Endodermal cell (in vitro differentiated cells): ENCODE measurements around the gene HTATIP2. TPM values are rescaled to one million over a fixed set of nuclear protein-coding genes. Genes with fewer than 3 reads are reported as not detected.

Experiments
- DNase-seq: peaks from one replicate; pipeline ENCODE4 v3.0.0-alpha.2; 2017
- H3K27ac ChIP-seq: 2 replicates; pipeline ENCODE4 v1.5.1; 2013; ENCODE audit warnings: mild to moderate bottlenecking, low read depth, low read length, moderate library complexity
- H3K27me3 ChIP-seq: 2 replicates; pipeline ENCODE4 v1.6.1; 2013; ENCODE audit warnings: mild to moderate bottlenecking, low read length, moderate library complexity; ENCODE audit not compliant: insufficient read depth, control insufficient read depth, poor library complexity, severe bottlenecking
- H3K36me3 ChIP-seq: 2 replicates; pipeline ENCODE4 v1.7.0; 2013; ENCODE audit warnings: mild to moderate bottlenecking, low read length, moderate library complexity; ENCODE audit not compliant: control insufficient read depth, insufficient read depth
- H3K4me1 ChIP-seq: one replicate; pipeline ENCODE4 v1.7.0; 2013; ENCODE audit warnings: low read length; ENCODE audit not compliant: control insufficient read depth, insufficient read depth
- H3K4me3 ChIP-seq: 2 replicates; pipeline ENCODE4 v1.5.1; 2013; ENCODE audit warnings: mild to moderate bottlenecking, low read length, moderate library complexity
- H3K9ac ChIP-seq: 2 replicates; pipeline ENCODE4 v1.6.1; 2013; ENCODE audit warnings: mild to moderate bottlenecking, low read length, moderate library complexity; ENCODE audit not compliant: poor library complexity, severe bottlenecking; ENCODE audit errors: extremely low read depth
- H3K9me3 ChIP-seq: 2 replicates; pipeline ENCODE4 v1.6.1; 2013; ENCODE audit warnings: mild to moderate bottlenecking, low read length, moderate library complexity; ENCODE audit not compliant: control insufficient read depth
- H3K27ac Mint-ChIP-seq: 2 replicates; pipeline ENCODE4 v1.8.0; 2020; ENCODE audit warnings: mixed read lengths
- H3K27me3 Mint-ChIP-seq: 2 replicates; pipeline ENCODE4 v1.8.0; 2021; ENCODE audit warnings: mild to moderate bottlenecking, mixed read lengths; ENCODE audit not compliant: insufficient read depth
- H3K36me3 Mint-ChIP-seq: 2 replicates; pipeline ENCODE4 v1.8.0; 2020; ENCODE audit warnings: low read depth, mixed read lengths
- H3K4me1 Mint-ChIP-seq: 2 replicates; pipeline ENCODE4 v1.8.0; 2020; ENCODE audit warnings: mixed read lengths
- H3K4me3 Mint-ChIP-seq: 2 replicates; pipeline ENCODE4 v1.8.0; 2020; ENCODE audit warnings: mild to moderate bottlenecking, moderate library complexity, mixed read lengths
- H3K9me3 Mint-ChIP-seq: 2 replicates; pipeline ENCODE4 v1.8.0; 2020; ENCODE audit warnings: mild to moderate bottlenecking, mixed read lengths
- CTCF ChIP-seq: fragments of 200-600 bp; sonication (generic); conservative IDR thresholded peaks from 2 replicates; pipeline ENCODE4 v1.5.0; 2021; ENCODE audit warnings: antibody characterized with exemption, mild to moderate bottlenecking
- WGBS, 2 experiments: methylation state at CpG; one replicate each; pipeline versions ENCODE4 v1.1.5 to v1.1.7; 2013; ENCODE audit warnings: missing lambda C conversion rate in 2 of 2, mixed read lengths in 1 of 2; ENCODE audit not compliant: insufficient coverage in 1 of 2, insufficient read length in 1 of 2; 5-methylcytosine and 5-hydroxymethylcytosine counted together
- total RNA-seq, 2 donors: library from RNA; stranded (reverse); fragmentation: NEBNext Ultra II Directional in 1 of 2; extraction: Animal tissue kit (Norgen Biotek cat#: 25700) in 1 of 2; gene quantifications; 2 replicates in 1 of 2; 3 replicates in 1 of 2; pipeline ENCODE4 v1.2.1, GENCODE V29; 2021

Gene HTATIP2
- total RNA-seq, 2 donors from 2014 or later: 52.5 to 66.6 TPM

- H3K27me3 Mint-ChIP-seq: no peaks in the 10 kb centered on the region
- no peak overlapping the region for H3K4me3 ChIP-seq
- no peak for DNase-seq
- no peak overlapping the region for H3K9ac ChIP-seq
- no peaks in the 10 kb centered on the region for H3K9me3 ChIP-seq
- H3K36me3 ChIP-seq: peaks cover 50% of the 10 kb centered on the region
- no peak for TF ChIP-seq CTCF
- 0 to 67% methylated on average over 1 to 3 of the region's 3 CpGs for WGBS, 2 experiments
- no peaks in the 10 kb centered on the region for H3K9me3 Mint-ChIP-seq
- H3K4me1 Mint-ChIP-seq: no peaks in the 10 kb centered on the region
- no peaks in the 10 kb centered on the region for H3K4me1 ChIP-seq
- H3K27ac Mint-ChIP-seq: no peak overlapping the region
- no peak overlapping the region for H3K4me3 Mint-ChIP-seq
- H3K27ac ChIP-seq: no peak overlapping the region
- peaks cover 31% of the 10 kb centered on the region for H3K36me3 Mint-ChIP-seq
- no peaks in the 10 kb centered on the region for H3K27me3 ChIP-seq
Measured at GRCh38 chr11:20407344-20407743, 43.8 kb downstream of the HTATIP2 start.

GRCh38 chr11:20415432-20415831, 51.9 kb downstream of the HTATIP2 start:
- no peak overlapping the region for H3K4me3 Mint-ChIP-seq
- Histone ChIP-seq H3K9me3 (no peaks in the 10 kb centered on the region), H3K4me1 (no peaks in the 10 kb centered on the region), H3K27ac (no peak overlapping the region), H3K4me3 (no peak overlapping the region), H3K9ac (no peak overlapping the region), H3K27me3 (no peaks in the 10 kb centered on the region), H3K36me3 (peaks cover 2% of the 10 kb centered on the region)
- H3K9me3 Mint-ChIP-seq: no peaks in the 10 kb centered on the region
- H3K27ac Mint-ChIP-seq: no peak overlapping the region
- H3K27me3 Mint-ChIP-seq: no peaks in the 10 kb centered on the region
- DNase-seq: no peak
- H3K36me3 Mint-ChIP-seq: peaks cover 15% of the 10 kb centered on the region
- no peaks in the 10 kb centered on the region for H3K4me1 Mint-ChIP-seq
- no peak for TF ChIP-seq CTCF

- Histone ChIP-seq H3K9me3 (no peaks in the 10 kb centered on the region), H3K36me3 (peaks cover 6% of the 10 kb centered on the region), H3K9ac (no peak overlapping the region), H3K4me1 (no peaks in the 10 kb centered on the region), H3K27me3 (no peaks in the 10 kb centered on the region), H3K4me3 (no peak overlapping the region), H3K27ac (no peak overlapping the region)
- H3K27me3 Mint-ChIP-seq: no peaks in the 10 kb centered on the region
- 97 to 100% methylated on average over 1 to 2 of the region's 2 CpGs for WGBS, 2 experiments
- H3K9me3 Mint-ChIP-seq: no peaks in the 10 kb centered on the region
- no peak for DNase-seq
- no peak overlapping the region for H3K4me3 Mint-ChIP-seq
- no peaks in the 10 kb centered on the region for H3K4me1 Mint-ChIP-seq
- H3K27ac Mint-ChIP-seq: no peak overlapping the region
- H3K36me3 Mint-ChIP-seq: peaks cover 22% of the 10 kb centered on the region
- no peak for TF ChIP-seq CTCF
Measured at GRCh38 chr11:20417771-20418170, 54.3 kb downstream of the HTATIP2 start.
